Measurements from ENCODE around the gene PTPRO. TPM values are rescaled to one million over a fixed set of nuclear protein-coding genes. Genes with fewer than 3 reads are reported as not detected.
"Not testable (repeated sequence)": the region's sequence is repeated elsewhere in the genome, so short reads cannot be mapped to it uniquely, and the experiment has no call there.

Gene PTPRO
- total RNA-seq, 1 donor from 2014 or later: 1.6 TPM

GRCh38 chr12:15602051-15602672 lies 279.9 kb downstream of the PTPRO start:
- no peak overlapping the region for H3K27ac Mint-ChIP-seq
- H3K27me3 Mint-ChIP-seq: no peaks in the 10 kb centered on the region
- peaks cover 2% of the 10 kb centered on the region for H3K4me1 Mint-ChIP-seq
- no peaks in the 10 kb centered on the region for H3K36me3 Mint-ChIP-seq (ENCODE audit: low read depth)
- intact Hi-C loops (cut with micrococcal nuclease): no loop called here
- no peaks in the 10 kb centered on the region for H3K9me3 Mint-ChIP-seq
- no peak for DNase-seq
- H3K4me3 Mint-ChIP-seq: no peak overlapping the region

GRCh38 chr12:15603474-15604085 lies 281.3 kb downstream of the PTPRO start:
- H3K9me3 Mint-ChIP-seq: no peaks in the 10 kb centered on the region
- DNase-seq: no peak

GRCh38 chr12:15605881-15606590 lies 283.7 kb downstream of the PTPRO start:
- Mint-ChIP-seq H3K27me3 (peaks cover 5% of the 10 kb centered on the region), H3K4me3 (no peak overlapping the region), H3K36me3 (ENCODE audit: low read depth) (no peaks in the 10 kb centered on the region), H3K27ac (no peak overlapping the region), H3K9me3 (no peaks in the 10 kb centered on the region), H3K4me1 (peaks cover 2% of the 10 kb centered on the region)
- DNase-seq: no peak
- intact Hi-C loops (cut with micrococcal nuclease): no loop called here

More at GRCh38 chr12:15603474-15604085, 281.3 kb downstream of the PTPRO start:
- no peaks in the 10 kb centered on the region for H3K27me3 Mint-ChIP-seq
- no peak overlapping the region for H3K4me3 Mint-ChIP-seq
- H3K36me3 Mint-ChIP-seq (ENCODE audit: low read depth): no peaks in the 10 kb centered on the region
- peaks cover 2% of the 10 kb centered on the region for H3K4me1 Mint-ChIP-seq
- intact Hi-C loops (cut with micrococcal nuclease): no loop called here
- H3K27ac Mint-ChIP-seq: no peak overlapping the region

GRCh38 chr12:15608406-15608805 lies 286.1 kb downstream of the PTPRO start:
- intact Hi-C loops (cut with micrococcal nuclease): no loop called here
- H3K27ac Mint-ChIP-seq: no peak overlapping the region
- DNase-seq: no peak
- no peaks in the 10 kb centered on the region for H3K9me3 Mint-ChIP-seq
- no peaks in the 10 kb centered on the region for H3K36me3 Mint-ChIP-seq (ENCODE audit: low read depth)
- H3K27me3 Mint-ChIP-seq: peaks cover 11% of the 10 kb centered on the region
- no peak overlapping the region for H3K4me3 Mint-ChIP-seq
- no peaks in the 10 kb centered on the region for H3K4me1 Mint-ChIP-seq

- peaks cover 12% of the 10 kb centered on the region for H3K27me3 Mint-ChIP-seq
- H3K27ac Mint-ChIP-seq: no peak overlapping the region
- no peaks in the 10 kb centered on the region for H3K36me3 Mint-ChIP-seq (ENCODE audit: low read depth)
- no peaks in the 10 kb centered on the region for H3K4me1 Mint-ChIP-seq
- intact Hi-C loops (cut with micrococcal nuclease): no loop called here
- H3K4me3 Mint-ChIP-seq: no peak overlapping the region
- H3K9me3 Mint-ChIP-seq: no peaks in the 10 kb centered on the region
- no peak for DNase-seq
These were observed 286.6 kb downstream of the PTPRO start for GRCh38 chr12:15608941-15609340.

- intact Hi-C loops (cut with micrococcal nuclease): no loop called here
- Mint-ChIP-seq H3K9me3 (peaks cover 3% of the 10 kb centered on the region), H3K4me1 (no peaks in the 10 kb centered on the region), H3K4me3 (no peak overlapping the region), H3K27ac (no peak overlapping the region), H3K36me3 (ENCODE audit: low read depth) (no peaks in the 10 kb centered on the region), H3K27me3 (peaks cover 16% of the 10 kb centered on the region)
- DNase-seq: no peak
These were observed 291.7 kb downstream of the PTPRO start for GRCh38 chr12:15613981-15614380.

GRCh38 chr12:15616495-15616894 lies 294.2 kb downstream of the PTPRO start:
- H3K9me3 Mint-ChIP-seq; H3K4me3 Mint-ChIP-seq; H3K36me3 Mint-ChIP-seq (ENCODE audit: low read depth); H3K4me1 Mint-ChIP-seq; intact Hi-C loops (cut with micrococcal nuclease); H3K27ac Mint-ChIP-seq: not testable (repeated sequence)
- peak; percentile 28 for DNase-seq
- H3K27me3 Mint-ChIP-seq: peaks cover 12% of the 10 kb centered on the region

- intact Hi-C loops (cut with micrococcal nuclease): no loop called here
- H3K4me3 Mint-ChIP-seq: no peak overlapping the region
- H3K27me3 Mint-ChIP-seq: peaks cover 8% of the 10 kb centered on the region
- H3K36me3 Mint-ChIP-seq (ENCODE audit: low read depth): no peaks in the 10 kb centered on the region
- H3K27ac Mint-ChIP-seq: no peak overlapping the region
- H3K9me3 Mint-ChIP-seq: no peaks in the 10 kb centered on the region
- H3K4me1 Mint-ChIP-seq: no peaks in the 10 kb centered on the region
- DNase-seq: no peak
These were observed 298.6 kb downstream of the PTPRO start for GRCh38 chr12:15620741-15621539.

- no peak overlapping the region for H3K4me3 Mint-ChIP-seq
- no peak overlapping the region for H3K27ac Mint-ChIP-seq
- no peak for DNase-seq
- no peaks in the 10 kb centered on the region for H3K9me3 Mint-ChIP-seq
- no peaks in the 10 kb centered on the region for H3K36me3 Mint-ChIP-seq (ENCODE audit: low read depth)
- intact Hi-C loops (cut with micrococcal nuclease): no loop called here
- no peaks in the 10 kb centered on the region for H3K4me1 Mint-ChIP-seq
- peaks cover 9% of the 10 kb centered on the region for H3K27me3 Mint-ChIP-seq
These were observed 302.8 kb downstream of the PTPRO start for GRCh38 chr12:15625075-15625474.

- Mint-ChIP-seq H3K4me1 (no peaks in the 10 kb centered on the region), H3K9me3 (no peaks in the 10 kb centered on the region), H3K27me3 (peaks cover 6% of the 10 kb centered on the region), H3K27ac (no peak overlapping the region), H3K4me3 (no peak overlapping the region), H3K36me3 (ENCODE audit: low read depth) (no peaks in the 10 kb centered on the region)
- intact Hi-C loops (cut with micrococcal nuclease): no loop called here
- DNase-seq: no peak
These were observed 306.0 kb downstream of the PTPRO start for GRCh38 chr12:15627995-15628945.

- peaks cover 10% of the 10 kb centered on the region for H3K27me3 Mint-ChIP-seq
- no peak overlapping the region for H3K4me3 Mint-ChIP-seq
- H3K36me3 Mint-ChIP-seq (ENCODE audit: low read depth): no peaks in the 10 kb centered on the region
- DNase-seq: no peak
- intact Hi-C loops (cut with micrococcal nuclease): no loop called here
- H3K27ac Mint-ChIP-seq: no peak overlapping the region
- H3K9me3 Mint-ChIP-seq: no peaks in the 10 kb centered on the region
- no peaks in the 10 kb centered on the region for H3K4me1 Mint-ChIP-seq
These were observed 306.8 kb downstream of the PTPRO start for GRCh38 chr12:15629108-15629507.

- DNase-seq: no peak
- Mint-ChIP-seq H3K9me3 (no peaks in the 10 kb centered on the region), H3K36me3 (ENCODE audit: low read depth) (no peaks in the 10 kb centered on the region), H3K4me1 (no peaks in the 10 kb centered on the region), H3K4me3 (no peak overlapping the region), H3K27ac (no peak overlapping the region), H3K27me3 (peaks cover 12% of the 10 kb centered on the region)
- intact Hi-C loops (cut with micrococcal nuclease): no loop called here
These were observed 307.5 kb downstream of the PTPRO start for GRCh38 chr12:15629761-15630160.

Data from activated CD4-positive, alpha-beta T cell treated with anti-CD3 and anti-CD28 coated beads, Interleukin-2, amount 10 ng/mL, durations not matched to agents 24 days and 14 days (primary cell).